GM12878 (cell line): ENCODE measurements around the gene MRC2. TPM values are rescaled to one million over a fixed set of nuclear protein-coding genes. Genes with fewer than 3 reads are reported as not detected.

Experiments
- ATAC-seq: fragments of 200-7000 bp; cut with Tn5 transposase; 3 replicates; pipeline ENCODE4 v1.9.1; 2020; ENCODE audit warnings: mild to moderate bottlenecking, moderate library complexity
- BruUV-seq: library from RNA; stranded (reverse); fragments of 400-500 nt; replicated peaks from 2 replicates; lab custom pipeline; 2021; lab: Mats Ljungman, UMichigan
- CTCF ChIA-PET: fragments of 300-600 bp; sonication (Branson Sonifier 250); formaldehyde crosslinking; extraction: SDS; loops from one replicate; lab custom pipeline; 2021; ENCODE audit warnings: inconsistent platforms; lab: Yijun Ruan, JAX
- POLR2A ChIA-PET: fragments of 350-600 bp; formaldehyde crosslinking; extraction: SDS; loops from one replicate; lab custom pipeline; 2021; ENCODE audit warnings: inconsistent platforms; lab: Charles Lee
- RAD21 ChIA-PET: fragments of 300-600 bp; sonication (Branson Sonifier 250); formaldehyde crosslinking; loops from one replicate; lab custom pipeline; 2023; ENCODE audit warnings: antibody characterized with exemption; ENCODE audit not compliant: unreplicated experiment; lab: Charles Lee
- SMC1A ChIA-PET: fragments of 300-600 bp; sonication (Branson Sonifier 250); formaldehyde crosslinking; loops from one replicate; lab custom pipeline; 2023; ENCODE audit not compliant: unreplicated experiment, uncharacterized antibody; lab: Charles Lee
- DNase-seq: peaks from one replicate; pipeline ENCODE4 v3.0.0-alpha.2; 2011; ENCODE audit warnings: low read depth, low spot score
- FAIRE-seq: peaks from 3 replicates; lab custom pipeline; 2011; peaks lifted over from hg19 to GRCh38; lab: Jason Lieb, UNC
- H2AFZ ChIP-seq: 2 replicates; pipeline ENCODE4 v1.6.0; 2011; ENCODE audit warnings: low read depth, low read length, control low read depth; ENCODE audit not compliant: control insufficient read depth
- H3K27ac ChIP-seq: 2 replicates; pipeline ENCODE4 v1.5.1; 2011; ENCODE audit warnings: control low read depth; ENCODE audit not compliant: control insufficient read depth, insufficient read depth
- H3K27me3 ChIP-seq, 2 experiments: replicated peaks in 1 of 2; 2 replicates each; pipeline versions ENCODE4 v1.6.0 to v1.6.1; 2011; ENCODE audit warnings: low read length in 1 of 2; ENCODE audit not compliant: control insufficient read depth in 2 of 2, insufficient read depth in 2 of 2
- H3K36me3 ChIP-seq, 2 experiments: 2 replicates each; pipeline ENCODE4 v1.5.1; 2011; ENCODE audit warnings: low read length in 1 of 2; ENCODE audit not compliant: control insufficient read depth in 2 of 2, insufficient read depth in 2 of 2
- H3K4me1 ChIP-seq: 2 replicates; pipeline ENCODE4 v1.6.1; 2011; ENCODE audit warnings: mild to moderate bottlenecking, low read length, moderate library complexity, mixed read lengths; ENCODE audit not compliant: control insufficient read depth, insufficient read depth
- H3K4me2 ChIP-seq: 2 replicates; pipeline ENCODE4 v1.6.0; 2011; ENCODE audit warnings: control low read depth; ENCODE audit not compliant: control insufficient read depth, insufficient read depth
- H3K4me3 ChIP-seq: fragments of 200-600 bp; sonication (generic); 2 replicates; pipeline ENCODE4 v1.5.1; 2016
- H3K79me2 ChIP-seq: 2 replicates; pipeline ENCODE4 v1.6.0; 2011; ENCODE audit warnings: low read length; ENCODE audit not compliant: control insufficient read depth, insufficient read depth
- H3K9ac ChIP-seq: 2 replicates; pipeline ENCODE4 v1.8.0; 2011; ENCODE audit warnings: low read length, control low read depth, mixed read lengths; ENCODE audit not compliant: control insufficient read depth, insufficient read depth
- H3K9me3 ChIP-seq: replicated peaks from 3 replicates; pipeline ENCODE4 v1.5.1; 2011; ENCODE audit warnings: mild to moderate bottlenecking, low read length; ENCODE audit not compliant: control insufficient read depth, insufficient read depth
- H4K20me1 ChIP-seq: 2 replicates; pipeline ENCODE4 v1.6.0; 2011; ENCODE audit not compliant: control insufficient read depth, insufficient read depth
- TAF1 ChIP-seq: IDR thresholded peaks from 2 replicates; pipeline ENCODE4 v1.6.1; 2011; ENCODE audit warnings: mild to moderate bottlenecking, low read depth, low read length, borderline replicate concordance
- WGBS: methylation state at CpG from one replicate; pipeline ENCODE4 v1.1.6; 2016; ENCODE audit warnings: low lambda C conversion rate; ENCODE audit not compliant: insufficient replicate concordance, insufficient coverage; ENCODE audit errors: missing lambda C conversion rate; 5-methylcytosine and 5-hydroxymethylcytosine counted together
- in situ Hi-C: fragments of 300-500 bp; cut with MboI; formaldehyde crosslinking; loops from 9 replicates; pipeline ENCODE4 v1.14.3; 2018; ENCODE audit warnings: mixed read lengths
- intact Hi-C: fragments of 100-400 bp; cut with micrococcal nuclease; formaldehyde crosslinking; loops from one replicate; pipeline ENCODE4 v1.14.2; 2022; ENCODE audit not compliant: unreplicated experiment
- polyA plus RNA-seq, 11 experiments: library from polyadenylated mRNA; depleted of rRNA in 4 of 11; unstranded in 6 of 11; stranded (reverse) in 5 of 11; fragments of >200 nt; fragmentation: Nextera tagmentation in 4 of 11; fragmentation: Illumina TruSeq in 1 of 11; extraction: Ambion mirVana in 4 of 11; extraction: Trizol in 1 of 11; gene quantifications; 1 replicate in 1 of 11; 2 replicates in 10 of 11; pipeline versions ENCODE4 v1.2.1 to v1.2.3, GENCODE V29; 2011 to 2016; ENCODE audit warnings: inconsistent platforms in 2 of 11, missing spikeins in 2 of 11, low read depth in 1 of 11
- total RNA-seq, 4 experiments: library from RNA; depleted of rRNA in 3 of 4; stranded (reverse); fragments of >200 nt in 3 of 4; fragmentation: Illumina TruSeq in 1 of 4; extraction: Trizol in 1 of 4; gene quantifications; 2 replicates each; pipeline versions ENCODE4 v1.2.1 to v1.2.3, GENCODE V29; 2013 to 2021
- TF ChIP-seq, protein P1 (sequence below), 3 experiments: IDR thresholded peaks in 2 of 3; conservative IDR thresholded peaks in 1 of 3; 2 replicates each; pipeline ENCODE4 v1.5.1; 2011; ENCODE audit warnings: low read depth in 3 of 3, low read length in 3 of 3, mild to moderate bottlenecking in 3 of 3, control low read depth in 2 of 3, moderate library complexity in 2 of 3, inconsistent platforms in 1 of 3, mixed read lengths in 1 of 3; ENCODE audit not compliant: control insufficient read depth in 2 of 3, insufficient read depth in 1 of 3; ENCODE audit errors: extremely low read depth in 1 of 3

Gene MRC2
- total and polyA plus RNA-seq, 10 of the 15 experiments (the other 5 are each of a cell fraction or from before 2014, with no cell fraction given): 0.04 to 0.96 (median 0.30) TPM; not detected in 1

GRCh38 chr17:62692721-62693431 is 65.4 kb downstream of the MRC2 start:
- TF ChIP-seq TAF1: no peak
- TF ChIP-seq, protein P1, sequence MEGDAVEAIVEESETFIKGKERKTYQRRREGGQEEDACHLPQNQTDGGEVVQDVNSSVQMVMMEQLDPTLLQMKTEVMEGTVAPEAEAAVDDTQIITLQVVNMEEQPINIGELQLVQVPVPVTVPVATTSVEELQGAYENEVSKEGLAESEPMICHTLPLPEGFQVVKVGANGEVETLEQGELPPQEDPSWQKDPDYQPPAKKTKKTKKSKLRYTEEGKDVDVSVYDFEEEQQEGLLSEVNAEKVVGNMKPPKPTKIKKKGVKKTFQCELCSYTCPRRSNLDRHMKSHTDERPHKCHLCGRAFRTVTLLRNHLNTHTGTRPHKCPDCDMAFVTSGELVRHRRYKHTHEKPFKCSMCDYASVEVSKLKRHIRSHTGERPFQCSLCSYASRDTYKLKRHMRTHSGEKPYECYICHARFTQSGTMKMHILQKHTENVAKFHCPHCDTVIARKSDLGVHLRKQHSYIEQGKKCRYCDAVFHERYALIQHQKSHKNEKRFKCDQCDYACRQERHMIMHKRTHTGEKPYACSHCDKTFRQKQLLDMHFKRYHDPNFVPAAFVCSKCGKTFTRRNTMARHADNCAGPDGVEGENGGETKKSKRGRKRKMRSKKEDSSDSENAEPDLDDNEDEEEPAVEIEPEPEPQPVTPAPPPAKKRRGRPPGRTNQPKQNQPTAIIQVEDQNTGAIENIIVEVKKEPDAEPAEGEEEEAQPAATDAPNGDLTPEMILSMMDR (IDR thresholded peaks at IDR 0.05 in 2 of 3, conservative IDR thresholded peaks at IDR 0.05 in 1 of 3; ENCODE audit: control insufficient read depth in 2 of 3, extremely low read depth in 1 of 3, insufficient read depth in 1 of 3, low read depth in 3 of 3, low read length in 3 of 3): peak; percentile 21 to 37 (median 30); a peak in 4 of 6 replicates
- TF ChIP-seq, all 136 proteins: peak for 1
- FAIRE-seq (no peak), ATAC-seq (peak; percentile 67), DNase-seq (no peak)
- no peaks in the 10 kb centered on the region for H3K9me3 ChIP-seq
- H3K4me1 ChIP-seq: no peaks in the 10 kb centered on the region
- no TSS peak for BruUV-seq
- no peak overlapping the region for H3K27ac ChIP-seq
- H3K79me2 ChIP-seq: no peaks in the 10 kb centered on the region
- RAD21 ChIA-PET: no interaction called here
- no peak overlapping the region for H2AFZ ChIP-seq
- WGBS: 14% methylated on average over 5 of the region's 14 CpGs
- no peaks in the 10 kb centered on the region for H3K27me3 ChIP-seq
- CTCF ChIA-PET: no interaction called here
- no peak overlapping the region for H3K4me2 ChIP-seq
- POLR2A ChIA-PET: no interaction called here
- no peak overlapping the region for H3K4me3 ChIP-seq
- intact Hi-C loops: no loop called here
- no peak overlapping the region for H3K9ac ChIP-seq
- in situ Hi-C loops: loop anchor here (10.0 kb wide), 1 partner anchor 712 kb away; no protein-coding TSS in a partner anchor
- H3K36me3 ChIP-seq: no peaks in the 10 kb centered on the region
- no peaks in the 10 kb centered on the region for H4K20me1 ChIP-seq
- SMC1A ChIA-PET: no interaction called here
